ENCODE data around the gene ARHGAP22. TPM values are rescaled to one million over a fixed set of nuclear protein-coding genes. Genes with fewer than 3 reads are reported as not detected.

ARHGAP22 gene
- total RNA-seq, 1 experiment from 2014 or later = 9.9 TPM

DNA sequence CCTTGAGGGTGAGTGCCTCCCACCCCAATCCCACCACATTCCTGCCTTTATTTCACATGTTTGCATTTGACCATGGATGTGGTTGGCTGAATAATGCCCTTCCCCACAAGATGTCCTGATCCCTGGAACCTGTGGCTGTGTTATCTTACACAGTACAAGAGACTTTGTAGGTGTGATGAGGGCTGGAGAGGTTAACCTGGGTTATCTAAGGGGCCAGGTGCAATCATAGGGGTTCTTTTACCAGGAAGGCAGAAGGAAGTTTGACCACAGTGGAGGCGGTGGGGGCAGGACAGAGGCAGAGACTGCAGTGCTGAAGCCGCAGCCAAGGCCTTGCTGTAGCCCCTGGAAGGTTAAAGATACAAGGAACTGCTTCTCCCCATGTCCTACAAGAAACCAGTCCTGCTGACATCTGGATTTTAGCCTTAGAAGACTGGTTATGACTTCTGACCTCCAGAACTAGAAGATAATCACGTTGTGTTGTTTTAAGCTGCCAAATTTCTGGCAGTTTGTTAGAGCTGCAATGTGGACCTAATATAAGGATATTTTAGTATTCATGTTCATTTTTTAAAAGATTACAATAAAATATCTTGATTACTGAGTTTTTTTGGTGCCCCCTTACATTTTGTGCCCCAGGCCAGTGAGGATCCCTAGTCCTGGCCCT lies 136.6 kb downstream of the ARHGAP22 start (continued):
- TF ChIP-seq, protein P1, sequence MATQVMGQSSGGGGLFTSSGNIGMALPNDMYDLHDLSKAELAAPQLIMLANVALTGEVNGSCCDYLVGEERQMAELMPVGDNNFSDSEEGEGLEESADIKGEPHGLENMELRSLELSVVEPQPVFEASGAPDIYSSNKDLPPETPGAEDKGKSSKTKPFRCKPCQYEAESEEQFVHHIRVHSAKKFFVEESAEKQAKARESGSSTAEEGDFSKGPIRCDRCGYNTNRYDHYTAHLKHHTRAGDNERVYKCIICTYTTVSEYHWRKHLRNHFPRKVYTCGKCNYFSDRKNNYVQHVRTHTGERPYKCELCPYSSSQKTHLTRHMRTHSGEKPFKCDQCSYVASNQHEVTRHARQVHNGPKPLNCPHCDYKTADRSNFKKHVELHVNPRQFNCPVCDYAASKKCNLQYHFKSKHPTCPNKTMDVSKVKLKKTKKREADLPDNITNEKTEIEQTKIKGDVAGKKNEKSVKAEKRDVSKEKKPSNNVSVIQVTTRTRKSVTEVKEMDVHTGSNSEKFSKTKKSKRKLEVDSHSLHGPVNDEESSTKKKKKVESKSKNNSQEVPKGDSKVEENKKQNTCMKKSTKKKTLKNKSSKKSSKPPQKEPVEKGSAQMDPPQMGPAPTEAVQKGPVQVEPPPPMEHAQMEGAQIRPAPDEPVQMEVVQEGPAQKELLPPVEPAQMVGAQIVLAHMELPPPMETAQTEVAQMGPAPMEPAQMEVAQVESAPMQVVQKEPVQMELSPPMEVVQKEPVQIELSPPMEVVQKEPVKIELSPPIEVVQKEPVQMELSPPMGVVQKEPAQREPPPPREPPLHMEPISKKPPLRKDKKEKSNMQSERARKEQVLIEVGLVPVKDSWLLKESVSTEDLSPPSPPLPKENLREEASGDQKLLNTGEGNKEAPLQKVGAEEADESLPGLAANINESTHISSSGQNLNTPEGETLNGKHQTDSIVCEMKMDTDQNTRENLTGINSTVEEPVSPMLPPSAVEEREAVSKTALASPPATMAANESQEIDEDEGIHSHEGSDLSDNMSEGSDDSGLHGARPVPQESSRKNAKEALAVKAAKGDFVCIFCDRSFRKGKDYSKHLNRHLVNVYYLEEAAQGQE (IDR thresholded peaks at IDR 0.05; ENCODE audit: low read depth) = no peak
- TF ChIP-seq ELF1 (IDR thresholded peaks at IDR 0.05; ENCODE audit: borderline replicate concordance, low read depth) (no peak), SRF (IDR thresholded peaks at IDR 0.05; ENCODE audit: low read depth) (no peak), TCF7L2 (IDR thresholded peaks at IDR 0.05; ENCODE audit: borderline replicate concordance, extremely low read depth, insufficient read depth, insufficient read length) (no peak), RAD21 (IDR thresholded peaks at IDR 0.05; ENCODE audit: low read depth) (no peak)
- TF ChIP-seq, protein P2, sequence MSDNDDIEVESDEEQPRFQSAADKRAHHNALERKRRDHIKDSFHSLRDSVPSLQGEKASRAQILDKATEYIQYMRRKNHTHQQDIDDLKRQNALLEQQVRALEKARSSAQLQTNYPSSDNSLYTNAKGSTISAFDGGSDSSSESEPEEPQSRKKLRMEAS (IDR thresholded peaks at IDR 0.05) = no peak

DNA sequence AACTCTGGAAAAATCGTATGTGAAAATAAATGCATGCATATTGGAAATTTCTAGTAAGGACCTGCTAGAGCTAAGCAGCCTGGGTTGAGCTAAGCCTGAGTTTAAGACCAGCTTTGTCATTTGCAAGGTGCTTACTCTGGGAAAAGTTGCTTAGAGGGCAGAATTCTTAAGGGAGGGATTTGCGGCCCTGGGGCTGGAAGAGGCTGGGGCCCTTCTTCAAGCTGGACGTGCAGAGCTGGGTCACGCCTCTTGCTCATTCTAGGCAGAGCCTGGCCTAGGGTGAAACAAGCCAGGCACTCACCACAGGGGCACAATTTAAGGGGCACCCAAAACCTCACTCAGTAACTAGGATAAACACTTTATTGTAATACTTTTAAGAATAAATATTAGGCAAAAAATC lies 137.2 kb downstream of the ARHGAP22 start:
- Histone ChIP-seq H3K9ac (ENCODE audit: low read length) (no peak overlapping the region), H3K79me2 (ENCODE audit: insufficient read depth, low read length) (no peaks in the 10 kb centered on the region), H3K27ac (ENCODE audit: low read depth, low read length) (no peak overlapping the region), H3K9me2 (ENCODE audit: insufficient read depth) (no peaks in the 10 kb centered on the region), H3K27me3 (ENCODE audit: insufficient read depth, low read length) (no peaks in the 10 kb centered on the region), H3K4me2 (ENCODE audit: low read length) (no peak overlapping the region), H3K9me3 (ENCODE audit: control insufficient read depth in 1 of 2, insufficient read depth in 1 of 2, low read depth in 1 of 2, low read length in 2 of 2) (no peaks in the 10 kb centered on the region), H2AFZ (ENCODE audit: low read depth, low read length, poor library complexity, severe bottlenecking) (no peak overlapping the region), H4K20me1 (ENCODE audit: insufficient read depth) (no peaks in the 10 kb centered on the region), H3K4me1 (ENCODE audit: control insufficient read depth in 1 of 2, insufficient read depth in 2 of 2, low read length in 2 of 2) (peaks cover 0 to 4% of the 10 kb centered on the region in 2 experiments; a peak in 1 of 4 replicates), H3K36me3 (ENCODE audit: control insufficient read depth in 1 of 2, insufficient read depth in 2 of 2, low read length in 2 of 2) (no peaks in the 10 kb centered on the region), H3K4me3 (replicated peaks in 1 of 2; ENCODE audit: low read depth in 1 of 2, low read length in 2 of 2) (no peak overlapping the region)
- DNase-seq (ENCODE audit: low read depth, low spot score) (no peak), ATAC-seq (no peak)
- BruUV-seq (replicated peaks) = no TSS peak
- intact Hi-C loops (cut with micrococcal nuclease) = no loop called here
- POLR2A ChIA-PET = no interaction called here
- RAD21 ChIA-PET (ENCODE audit: low non-redundant PET in 1 of 2, low total read pairs in 2 of 2, uncharacterized antibody in 2 of 2, unreplicated experiment in 2 of 2) = no interaction called here
- CTCF ChIA-PET = no interaction called here
- no peak for TF ChIP-seq ZNF274 (IDR thresholded peaks at IDR 0.05; ENCODE audit: low read depth, low read length)
- TF ChIP-seq, protein P3, sequence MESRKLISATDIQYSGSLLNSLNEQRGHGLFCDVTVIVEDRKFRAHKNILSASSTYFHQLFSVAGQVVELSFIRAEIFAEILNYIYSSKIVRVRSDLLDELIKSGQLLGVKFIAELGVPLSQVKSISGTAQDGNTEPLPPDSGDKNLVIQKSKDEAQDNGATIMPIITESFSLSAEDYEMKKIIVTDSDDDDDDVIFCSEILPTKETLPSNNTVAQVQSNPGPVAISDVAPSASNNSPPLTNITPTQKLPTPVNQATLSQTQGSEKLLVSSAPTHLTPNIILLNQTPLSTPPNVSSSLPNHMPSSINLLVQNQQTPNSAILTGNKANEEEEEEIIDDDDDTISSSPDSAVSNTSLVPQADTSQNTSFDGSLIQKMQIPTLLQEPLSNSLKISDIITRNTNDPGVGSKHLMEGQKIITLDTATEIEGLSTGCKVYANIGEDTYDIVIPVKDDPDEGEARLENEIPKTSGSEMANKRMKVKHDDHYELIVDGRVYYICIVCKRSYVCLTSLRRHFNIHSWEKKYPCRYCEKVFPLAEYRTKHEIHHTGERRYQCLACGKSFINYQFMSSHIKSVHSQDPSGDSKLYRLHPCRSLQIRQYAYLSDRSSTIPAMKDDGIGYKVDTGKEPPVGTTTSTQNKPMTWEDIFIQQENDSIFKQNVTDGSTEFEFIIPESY (IDR thresholded peaks at IDR 0.05; ENCODE audit: extremely low read depth, insufficient replicate concordance, low read length) = no peak
- no peak for TF ChIP-seq CBX3 (IDR thresholded peaks at IDR 0.05; ENCODE audit: low read depth)
- no peak for TF ChIP-seq EGR1 (IDR thresholded peaks at IDR 0.05; ENCODE audit: low read depth)
- TF ChIP-seq ELF1 (IDR thresholded peaks at IDR 0.05; ENCODE audit: borderline replicate concordance, low read depth) = no peak
- no peak for TF ChIP-seq ZFX (IDR thresholded peaks at IDR 0.05)
- no peak for TF ChIP-seq YY1 (IDR thresholded peaks at IDR 0.05; ENCODE audit: extremely low read depth, insufficient replicate concordance, low read depth, low read length)
- no peak for TF ChIP-seq TCF7L2 (IDR thresholded peaks at IDR 0.05; ENCODE audit: borderline replicate concordance, extremely low read depth, insufficient read depth, insufficient read length)
- TF ChIP-seq, protein P2 (IDR thresholded peaks at IDR 0.05) = no peak
- no peak for TF ChIP-seq SRF (IDR thresholded peaks at IDR 0.05; ENCODE audit: low read depth)
- no peak for TF ChIP-seq EZH2 (IDR thresholded peaks at IDR 0.05)
- TF ChIP-seq, protein P4, sequence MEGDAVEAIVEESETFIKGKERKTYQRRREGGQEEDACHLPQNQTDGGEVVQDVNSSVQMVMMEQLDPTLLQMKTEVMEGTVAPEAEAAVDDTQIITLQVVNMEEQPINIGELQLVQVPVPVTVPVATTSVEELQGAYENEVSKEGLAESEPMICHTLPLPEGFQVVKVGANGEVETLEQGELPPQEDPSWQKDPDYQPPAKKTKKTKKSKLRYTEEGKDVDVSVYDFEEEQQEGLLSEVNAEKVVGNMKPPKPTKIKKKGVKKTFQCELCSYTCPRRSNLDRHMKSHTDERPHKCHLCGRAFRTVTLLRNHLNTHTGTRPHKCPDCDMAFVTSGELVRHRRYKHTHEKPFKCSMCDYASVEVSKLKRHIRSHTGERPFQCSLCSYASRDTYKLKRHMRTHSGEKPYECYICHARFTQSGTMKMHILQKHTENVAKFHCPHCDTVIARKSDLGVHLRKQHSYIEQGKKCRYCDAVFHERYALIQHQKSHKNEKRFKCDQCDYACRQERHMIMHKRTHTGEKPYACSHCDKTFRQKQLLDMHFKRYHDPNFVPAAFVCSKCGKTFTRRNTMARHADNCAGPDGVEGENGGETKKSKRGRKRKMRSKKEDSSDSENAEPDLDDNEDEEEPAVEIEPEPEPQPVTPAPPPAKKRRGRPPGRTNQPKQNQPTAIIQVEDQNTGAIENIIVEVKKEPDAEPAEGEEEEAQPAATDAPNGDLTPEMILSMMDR (IDR thresholded peaks at IDR 0.05 in 2 of 3, conservative IDR thresholded peaks at IDR 0.05 in 1 of 3; ENCODE audit: borderline replicate concordance in 1 of 3, insufficient read depth in 1 of 3, low read depth in 2 of 3, low read length in 2 of 3) = no peak
- TF ChIP-seq SP1 (IDR thresholded peaks at IDR 0.05; ENCODE audit: low read depth) = no peak

All from HCT116 (cell line).